ENCODE results near the gene TLR2.
"Not testable (repeated sequence)": the region's sequence is repeated elsewhere in the genome, so short reads cannot be mapped to it uniquely, and the experiment has no call there.

Gene TLR2

DNA sequence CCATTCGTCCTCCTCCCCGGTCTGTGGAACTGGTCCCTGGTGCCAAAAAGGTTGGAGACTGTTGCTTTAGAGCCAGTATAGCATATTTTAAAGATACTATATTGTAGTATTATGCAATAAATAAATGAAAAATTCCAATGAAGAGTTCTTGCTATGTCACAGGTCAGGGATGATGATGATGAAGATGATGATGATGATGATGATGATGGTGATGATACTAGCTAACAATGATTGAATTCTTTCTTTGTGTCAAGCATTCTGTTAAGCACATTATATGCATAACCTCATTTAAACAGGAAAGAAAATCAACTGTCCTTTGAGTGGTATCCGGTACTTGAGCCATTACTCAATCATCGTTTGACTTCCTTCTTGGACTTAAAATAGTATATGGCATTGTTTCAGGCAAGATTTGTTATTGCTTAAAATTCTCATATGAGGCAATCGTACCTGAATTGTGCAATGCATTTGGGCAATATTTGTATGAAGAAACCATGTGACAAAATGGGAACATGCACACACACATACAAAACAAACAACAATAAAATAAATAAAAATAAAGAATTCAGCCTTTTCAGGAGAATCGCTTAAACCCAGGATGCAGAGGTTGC is 22.8 kb upstream of the TLR2 start:
- DNase-seq = no peak

- no peak for DNase-seq
Measured at GRCh38 chr4:153661908-153662307, 22.2 kb upstream of the TLR2 start.

GRCh38 chr4:153663667-153664066 is 20.4 kb upstream of the TLR2 start:
- no peak for DNase-seq

- DNase-seq = not testable (repeated sequence)
Measured at GRCh38 chr4:153666505-153666904, 17.6 kb upstream of the TLR2 start.

DNA sequence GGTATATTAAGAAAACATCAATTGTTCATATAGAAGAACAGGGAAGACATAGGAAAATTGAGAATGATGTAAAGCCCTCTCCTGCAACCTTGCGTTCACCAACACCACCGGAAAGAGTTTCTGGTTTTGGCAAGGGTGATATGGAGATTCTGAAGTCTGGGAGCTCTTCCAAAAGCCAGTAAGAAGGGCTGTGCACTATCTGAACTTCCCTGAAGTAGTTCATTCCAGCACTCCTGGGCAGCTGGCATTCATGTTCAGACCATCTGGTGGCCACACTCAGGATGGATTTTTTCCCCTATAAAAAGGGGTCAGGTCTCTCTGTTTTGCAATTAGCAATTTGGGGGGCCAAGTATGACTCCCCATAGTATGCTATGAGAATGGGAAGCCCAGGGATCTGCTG is 15.4 kb upstream of the TLR2 start:
- DNase-seq = no peak

DNA sequence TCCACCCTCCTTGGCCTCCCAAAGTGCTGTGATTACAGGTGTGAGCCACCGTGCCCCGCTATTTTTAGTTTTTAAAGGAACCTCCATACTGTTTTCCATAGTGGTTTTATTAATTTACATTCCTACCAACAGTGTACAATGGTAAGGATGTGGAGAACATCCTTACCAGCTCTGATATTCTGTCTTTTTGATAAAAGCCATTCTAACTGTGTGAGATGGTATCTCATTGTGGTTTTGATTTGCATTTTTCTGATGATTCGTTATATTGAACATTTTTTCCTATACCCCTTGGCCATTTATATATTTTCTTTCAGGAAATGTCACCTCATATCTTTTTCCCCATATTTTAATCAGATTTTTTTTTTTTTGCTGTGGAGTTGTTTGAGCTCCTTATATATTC is 14.2 kb upstream of the TLR2 start:
- no peak for DNase-seq

GRCh38 chr4:153676486-153676885 is 7.6 kb upstream of the TLR2 start:
- DNase-seq = no peak

DNA sequence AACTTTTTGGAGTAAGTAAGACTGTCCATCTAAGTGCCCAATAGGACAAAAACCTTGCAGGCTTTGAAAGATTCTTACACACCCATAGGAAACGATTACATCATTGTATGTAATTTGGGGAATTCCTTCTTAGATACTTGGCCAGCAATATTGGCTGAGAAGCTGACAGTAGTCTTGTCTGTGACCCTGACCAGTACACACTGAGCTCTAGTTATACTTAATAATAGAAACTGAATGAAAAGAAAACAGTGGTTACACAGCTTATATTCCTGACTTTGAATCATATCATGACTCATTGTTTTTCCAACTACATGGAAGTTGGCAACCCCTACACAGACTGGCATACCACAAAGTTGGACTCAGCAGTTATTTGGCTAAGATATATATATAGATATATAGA is 7.1 kb upstream of the TLR2 start:
- DNase-seq = no peak

GRCh38 chr4:153679486-153679885 is 4.6 kb upstream of the TLR2 start:
- DNase-seq = no peak

- no peak for DNase-seq
Measured at GRCh38 chr4:153683763-153684181, 308 bp upstream of the TLR2 start.

DNA sequence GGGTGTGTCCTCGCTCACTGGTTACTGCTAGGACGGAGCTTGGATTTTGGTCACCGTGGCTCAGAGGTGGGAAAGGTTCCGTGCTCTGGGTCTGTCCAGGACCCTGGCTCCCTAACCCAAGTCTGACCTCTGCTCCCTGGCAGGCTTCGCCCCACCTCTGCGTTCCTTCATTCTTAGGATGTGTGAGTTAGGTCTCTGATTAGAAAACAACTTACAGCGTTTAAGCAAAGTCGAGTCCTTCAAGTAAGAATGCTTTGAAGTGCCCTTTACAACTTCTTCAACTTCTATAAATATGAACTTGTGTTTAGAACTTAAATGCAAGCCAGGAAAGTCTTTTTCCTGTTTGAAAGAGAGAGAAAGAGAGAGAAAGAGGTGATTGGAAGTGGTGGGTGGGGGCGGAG is 891 bp downstream of the TLR2 start:
- no peak for DNase-seq

DNA sequence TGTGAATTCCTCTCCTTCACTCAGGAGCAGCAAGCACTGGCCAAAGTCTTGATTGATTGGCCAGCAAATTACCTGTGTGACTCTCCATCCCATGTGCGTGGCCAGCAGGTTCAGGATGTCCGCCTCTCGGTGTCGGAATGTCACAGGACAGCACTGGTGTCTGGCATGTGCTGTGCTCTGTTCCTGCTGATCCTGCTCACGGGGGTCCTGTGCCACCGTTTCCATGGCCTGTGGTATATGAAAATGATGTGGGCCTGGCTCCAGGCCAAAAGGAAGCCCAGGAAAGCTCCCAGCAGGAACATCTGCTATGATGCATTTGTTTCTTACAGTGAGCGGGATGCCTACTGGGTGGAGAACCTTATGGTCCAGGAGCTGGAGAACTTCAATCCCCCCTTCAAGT is 20.4 kb downstream of the TLR2 start:
- DNase-seq = peak; percentile 7

GRCh38 chr4:153705743-153706468 is 21.8 kb downstream of the TLR2 start:
- no peak for DNase-seq

- no peak for DNase-seq
Measured at GRCh38 chr4:153706519-153706918, 22.4 kb downstream of the TLR2 start.

- DNase-seq = no peak
Measured at GRCh38 chr4:153710681-153711080, 26.6 kb downstream of the TLR2 start.

DNA sequence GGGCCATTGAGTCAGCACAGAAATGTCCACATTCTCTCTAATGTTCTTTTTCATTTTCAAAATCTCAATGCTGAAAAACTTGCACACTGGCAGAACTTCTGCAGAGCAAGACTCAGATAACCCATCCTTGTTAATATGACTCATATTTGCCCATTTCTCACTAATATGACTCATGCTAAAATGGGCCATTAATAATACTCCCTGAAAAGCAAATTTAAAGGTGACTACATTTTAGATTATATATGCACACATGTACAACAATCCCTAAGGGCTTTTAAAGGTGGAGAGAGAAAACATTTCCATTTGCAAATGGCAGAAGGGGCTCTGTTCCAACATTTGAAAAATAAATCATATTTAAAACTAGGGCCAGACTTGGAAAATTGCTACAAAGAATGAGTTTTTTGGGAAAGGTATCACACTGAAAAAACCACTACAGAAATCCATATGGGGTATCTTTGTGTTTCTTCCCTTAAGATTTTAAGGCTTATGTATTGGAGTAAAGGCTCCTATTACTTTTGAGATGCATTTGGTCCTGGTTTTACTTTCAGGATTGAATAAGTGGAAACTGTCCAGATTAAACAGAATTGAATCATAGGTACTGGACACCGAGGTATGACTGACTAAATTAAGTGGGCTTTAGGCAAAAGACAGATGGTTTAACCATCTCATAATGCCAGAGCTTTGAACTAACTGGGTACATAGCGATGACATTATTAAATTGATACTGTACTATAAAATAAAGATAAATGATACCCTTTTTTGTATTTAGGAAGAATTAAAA is 30.0 kb downstream of the TLR2 start:
- DNase-seq = no peak

GRCh38 chr4:153722036-153722435 is 38.0 kb downstream of the TLR2 start:
- DNase-seq = no peak

GRCh38 chr4:153724606-153725005 is 40.5 kb downstream of the TLR2 start:
- no peak for DNase-seq

GRCh38 chr4:153725136-153725830 is 41.2 kb downstream of the TLR2 start:
- no peak for DNase-seq

DNA sequence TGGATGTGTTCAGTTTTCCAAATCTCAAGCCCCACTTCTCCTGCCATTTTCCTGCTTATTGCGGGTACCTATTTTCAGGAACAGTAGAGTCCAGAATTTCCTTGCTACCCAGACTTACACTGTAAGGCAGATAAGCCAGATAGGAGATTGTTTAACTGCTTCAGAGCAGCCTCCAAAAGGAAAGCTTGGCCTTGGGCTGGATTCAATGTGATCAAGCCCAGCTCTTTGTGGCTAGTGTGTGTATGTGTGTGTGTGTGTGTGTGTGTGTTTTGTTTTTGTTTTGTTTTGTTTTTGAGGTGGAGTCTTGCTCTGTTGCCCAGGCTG is 41.7 kb downstream of the TLR2 start:
- no peak for DNase-seq

GRCh38 chr4:153728151-153728550 is 44.1 kb downstream of the TLR2 start:
- DNase-seq = no peak

- no peak for DNase-seq
Measured at GRCh38 chr4:153728660-153729059, 44.6 kb downstream of the TLR2 start.

DNA sequence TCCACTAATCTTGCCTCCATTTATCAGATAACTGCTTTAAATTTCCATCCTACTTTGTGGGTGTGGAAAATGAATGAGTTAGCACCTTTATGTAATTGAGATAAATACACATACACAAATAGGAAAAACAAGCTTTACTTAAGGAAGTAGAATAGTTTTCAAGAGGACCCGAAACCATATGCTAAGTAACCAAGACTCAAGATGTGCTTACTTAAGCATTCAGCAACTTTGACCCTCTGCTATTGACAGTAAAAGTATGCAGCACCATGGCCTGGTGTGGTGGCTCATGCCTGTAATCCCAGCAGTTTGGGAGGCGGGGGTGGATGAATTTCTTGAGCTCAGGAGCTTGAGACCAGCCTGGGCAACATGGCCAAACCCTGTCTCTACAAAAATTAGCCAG is 45.8 kb downstream of the TLR2 start:
- no peak for DNase-seq

- peak; percentile 1 for DNase-seq
Measured at GRCh38 chr4:153731239-153731638, 47.2 kb downstream of the TLR2 start.

All from NCI-H69 (cell line).